ENCODE results near the gene RNU6-7.
A peak's percentile ranks its signal among the peaks of the same experiment; 100 is the strongest.

The RNU6-7 gene

GRCh38 chr14:32205984-32206383 lies 4.1 kb downstream of the RNU6-7 start:
- DNase-seq = no peak

GRCh38 chr14:32206552-32206951 lies 4.7 kb downstream of the RNU6-7 start:
- no peak for DNase-seq

- DNase-seq = no peak
Observed at GRCh38 chr14:32208490-32208889, 6.6 kb downstream of the RNU6-7 start.

- no peak for DNase-seq
Observed at GRCh38 chr14:32209471-32209870, 7.6 kb downstream of the RNU6-7 start.

GRCh38 chr14:32211068-32211404 lies 9.2 kb downstream of the RNU6-7 start:
- no peak for DNase-seq

GRCh38 chr14:32212833-32213232 lies 11.0 kb downstream of the RNU6-7 start:
- no peak for DNase-seq

- peak; percentile 24 for DNase-seq
Observed at GRCh38 chr14:32217301-32217700, 15.5 kb downstream of the RNU6-7 start.

- no peak for DNase-seq
Observed at GRCh38 chr14:32224737-32225377, 23.0 kb downstream of the RNU6-7 start.

- no peak for DNase-seq
Observed at GRCh38 chr14:32225378-32225920, 23.6 kb downstream of the RNU6-7 start.

GRCh38 chr14:32226056-32226455 lies 24.2 kb downstream of the RNU6-7 start:
- DNase-seq = no peak

- no peak for DNase-seq
Observed at GRCh38 chr14:32230181-32230580, 28.3 kb downstream of the RNU6-7 start.

GRCh38 chr14:32230695-32231280 lies 28.9 kb downstream of the RNU6-7 start:
- no peak for DNase-seq

GRCh38 chr14:32232481-32232880 lies 30.6 kb downstream of the RNU6-7 start:
- DNase-seq = no peak

GRCh38 chr14:32233260-32233659 lies 31.4 kb downstream of the RNU6-7 start:
- no peak for DNase-seq

- DNase-seq = no peak
Observed at GRCh38 chr14:32244404-32244803, 42.6 kb downstream of the RNU6-7 start.

GRCh38 chr14:32246751-32247150 lies 44.9 kb downstream of the RNU6-7 start:
- DNase-seq = no peak

GRCh38 chr14:32249371-32249770 lies 47.5 kb downstream of the RNU6-7 start:
- no peak for DNase-seq

- DNase-seq = no peak
Observed at GRCh38 chr14:32249780-32250179, 47.9 kb downstream of the RNU6-7 start.

GRCh38 chr14:32250681-32251080 lies 48.8 kb downstream of the RNU6-7 start:
- no peak for DNase-seq

GRCh38 chr14:32251530-32251929 lies 49.7 kb downstream of the RNU6-7 start:
- DNase-seq = no peak

Data from NCI-H1417 treated with DMSO at 0.1 percent for 48 hours (cell line).